Coronary artery (tissue), 2 donors: ENCODE data around the gene PRX.

Experiments
- DNase-seq: peaks from one replicate; pipeline ENCODE4 v3.0.0-alpha.2; 2017; ENCODE audit warnings: low spot score
- H3K27ac ChIP-seq, 2 donors: fragments of 200-600 bp; sonication (generic); one replicate each; pipeline ENCODE4 v1.5.1; 2016 to 2019
- H3K4me3 ChIP-seq: fragments of 200-600 bp; sonication (generic); 2 replicates; pipeline ENCODE4 v1.5.1; 2016; ENCODE audit warnings: mild to moderate bottlenecking, moderate library complexity
- TF ChIP-seq, protein P1 (sequence below): fragments of 200-600 bp; sonication (generic); IDR thresholded peaks from one replicate; pipeline ENCODE4 v1.5.1; 2019; ENCODE audit warnings: antibody characterized with exemption

Gene PRX

DNA sequence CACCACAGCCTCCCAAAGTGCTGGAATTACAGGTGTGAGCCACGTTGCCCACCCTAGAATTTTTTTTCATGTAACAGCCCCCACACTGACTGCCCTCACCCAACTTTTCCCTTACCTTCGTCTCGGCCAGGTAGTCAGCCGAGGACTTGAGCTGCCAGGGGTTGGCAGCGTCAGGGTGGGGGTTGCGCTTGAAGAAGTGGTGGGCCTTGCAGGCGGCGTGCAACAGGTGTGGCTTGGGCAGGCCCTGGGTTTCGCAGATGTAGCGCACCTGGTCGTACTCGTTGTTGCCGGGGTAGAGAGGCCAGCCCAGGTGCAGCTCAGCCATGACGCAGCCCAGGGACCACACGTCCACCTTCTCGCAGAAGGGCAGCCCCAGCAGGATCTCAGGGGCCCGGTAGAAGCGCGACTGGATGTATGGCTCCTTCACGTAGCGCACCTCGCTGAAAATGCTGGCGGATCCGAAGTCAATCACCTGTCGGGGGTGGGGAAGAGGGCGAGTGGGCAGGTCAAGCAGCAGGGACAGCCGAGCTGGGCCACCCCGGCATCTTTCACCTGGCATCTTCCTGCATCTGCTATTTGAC, 29.4 kb downstream of the PRX start:
- DNase-seq, result no peak
- H3K4me3 ChIP-seq, result no peak overlapping the region
- no peak overlapping the region for H3K27ac ChIP-seq
- TF ChIP-seq, protein P1, sequence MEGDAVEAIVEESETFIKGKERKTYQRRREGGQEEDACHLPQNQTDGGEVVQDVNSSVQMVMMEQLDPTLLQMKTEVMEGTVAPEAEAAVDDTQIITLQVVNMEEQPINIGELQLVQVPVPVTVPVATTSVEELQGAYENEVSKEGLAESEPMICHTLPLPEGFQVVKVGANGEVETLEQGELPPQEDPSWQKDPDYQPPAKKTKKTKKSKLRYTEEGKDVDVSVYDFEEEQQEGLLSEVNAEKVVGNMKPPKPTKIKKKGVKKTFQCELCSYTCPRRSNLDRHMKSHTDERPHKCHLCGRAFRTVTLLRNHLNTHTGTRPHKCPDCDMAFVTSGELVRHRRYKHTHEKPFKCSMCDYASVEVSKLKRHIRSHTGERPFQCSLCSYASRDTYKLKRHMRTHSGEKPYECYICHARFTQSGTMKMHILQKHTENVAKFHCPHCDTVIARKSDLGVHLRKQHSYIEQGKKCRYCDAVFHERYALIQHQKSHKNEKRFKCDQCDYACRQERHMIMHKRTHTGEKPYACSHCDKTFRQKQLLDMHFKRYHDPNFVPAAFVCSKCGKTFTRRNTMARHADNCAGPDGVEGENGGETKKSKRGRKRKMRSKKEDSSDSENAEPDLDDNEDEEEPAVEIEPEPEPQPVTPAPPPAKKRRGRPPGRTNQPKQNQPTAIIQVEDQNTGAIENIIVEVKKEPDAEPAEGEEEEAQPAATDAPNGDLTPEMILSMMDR, result no peak

DNA sequence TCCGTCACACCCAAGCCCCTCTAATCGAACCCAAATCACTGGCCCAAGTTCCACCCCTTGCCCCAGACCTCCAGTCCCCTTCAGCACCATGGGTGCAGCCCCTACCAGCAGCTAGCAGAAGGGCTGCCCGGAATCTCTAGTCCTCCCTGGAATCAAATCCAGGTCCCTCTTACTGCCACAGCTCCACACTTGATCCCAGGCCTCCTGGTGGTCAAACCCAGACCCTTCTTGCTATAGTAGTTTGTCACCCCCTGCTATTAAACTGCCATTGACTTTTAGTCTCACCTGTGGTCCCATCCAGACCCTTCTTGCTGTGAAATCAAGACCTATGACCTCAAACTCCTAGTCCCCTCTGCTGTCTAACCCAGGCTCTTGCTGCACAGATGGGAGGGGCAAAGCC, 31.9 kb downstream of the PRX start:
- Histone ChIP-seq H3K4me3 (no peak overlapping the region), H3K27ac (no peak overlapping the region)
- TF ChIP-seq, protein P1, result no peak
- no peak for DNase-seq

DNA sequence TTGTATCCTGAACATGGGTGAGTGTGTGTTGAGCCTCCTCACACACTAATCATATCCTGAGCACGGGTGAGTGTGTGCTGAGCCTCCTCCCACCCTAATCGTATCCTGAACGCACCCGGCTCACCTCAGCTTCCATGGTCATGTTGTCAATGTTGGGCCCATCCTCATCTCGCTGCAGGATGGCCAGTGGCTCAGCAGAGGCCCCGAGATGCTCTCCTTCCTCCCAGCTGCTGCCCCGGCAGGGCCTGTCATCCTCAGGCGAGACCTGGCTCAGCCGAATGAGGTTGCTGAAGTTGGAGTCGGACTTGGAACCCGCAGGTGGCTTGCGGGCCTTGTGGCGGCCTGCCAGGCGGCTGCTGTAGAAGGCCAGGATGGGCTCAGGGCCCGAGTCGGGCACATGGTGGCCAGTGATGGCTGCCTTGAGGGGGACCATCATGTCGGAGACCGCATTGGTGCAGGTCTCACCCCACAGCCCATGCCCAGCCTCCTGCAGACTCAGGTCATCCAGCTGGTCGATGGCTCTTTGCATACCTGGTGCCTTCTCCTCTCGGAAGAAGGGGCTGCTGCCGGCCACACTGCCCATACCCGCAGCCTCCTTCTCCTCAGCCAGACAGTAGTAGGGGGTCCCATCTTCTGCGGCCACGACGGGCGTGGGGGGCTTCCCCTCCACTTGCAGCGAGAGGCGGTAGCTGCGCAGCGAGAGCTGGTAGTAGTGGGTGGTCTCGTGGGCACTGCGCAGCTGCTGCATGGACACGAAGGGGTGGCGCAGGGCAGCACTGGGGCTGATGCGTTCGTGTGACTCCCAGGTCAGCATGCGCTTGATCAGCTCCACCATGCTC, 32.8 kb downstream of the PRX start:
- TF ChIP-seq, protein P1, result no peak
- H3K27ac ChIP-seq, result no peak overlapping the region
- H3K4me3 ChIP-seq, result no peak overlapping the region
- DNase-seq, result no peak

DNA sequence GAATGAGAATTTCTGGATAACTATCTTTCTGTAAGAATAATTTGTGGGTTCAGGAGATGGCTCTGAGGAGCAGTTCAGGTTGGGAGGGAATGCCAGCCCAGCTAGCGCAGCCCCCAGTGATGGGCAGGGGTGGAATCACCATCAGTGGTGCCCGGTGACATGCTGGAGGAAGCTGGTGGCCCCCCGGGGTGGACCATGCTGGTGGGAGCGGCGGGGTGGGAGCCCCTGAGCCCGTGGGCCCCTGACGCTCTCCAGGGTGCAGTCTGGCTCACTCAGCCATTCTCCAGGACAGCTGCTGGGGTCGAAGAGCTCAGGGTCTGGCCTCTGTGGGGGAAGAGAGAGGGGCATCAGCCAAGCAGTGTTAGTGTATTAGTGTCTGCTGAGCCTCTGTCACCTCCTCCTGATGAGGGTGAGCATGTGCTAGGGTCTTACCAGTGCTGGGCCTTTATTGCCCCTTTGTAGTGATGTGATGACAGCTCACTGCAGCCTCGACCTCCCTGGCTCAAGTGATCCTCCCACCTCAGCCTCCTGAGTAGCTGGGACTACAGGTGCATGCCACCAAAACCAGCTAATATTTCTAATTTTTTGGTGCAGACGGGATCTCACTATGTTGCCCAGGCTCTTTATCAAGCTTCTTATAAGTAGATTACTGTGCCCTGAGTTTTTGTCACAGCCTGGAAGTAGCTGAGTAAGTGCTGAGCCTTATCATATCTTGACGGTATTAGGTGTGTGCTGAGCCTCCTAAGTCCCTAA, 33.6 kb downstream of the PRX start:
- DNase-seq, result no peak
- TF ChIP-seq, protein P1, result no peak
- H3K4me3 ChIP-seq, result no peak overlapping the region
- no peak overlapping the region for H3K27ac ChIP-seq

DNA sequence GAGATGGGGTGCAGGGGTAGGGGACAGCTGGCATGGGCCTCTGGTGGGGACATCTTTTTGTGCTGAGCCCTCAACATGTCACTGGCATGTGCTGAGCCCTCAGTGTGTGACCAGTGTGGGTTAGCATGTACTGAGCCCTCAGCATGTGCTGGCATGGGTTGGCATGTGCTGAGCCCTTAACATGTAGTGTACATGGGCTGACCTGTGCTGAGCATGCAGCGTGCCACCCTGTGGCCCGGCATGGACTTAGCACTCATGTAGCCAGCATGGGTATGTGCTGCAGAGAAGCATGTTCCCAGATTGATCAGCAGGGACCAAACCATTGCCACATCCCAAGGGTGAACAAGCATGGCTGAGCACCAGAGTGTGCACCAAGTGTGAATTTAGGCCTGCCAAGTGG, 34.7 kb downstream of the PRX start:
- H3K27ac ChIP-seq, result no peak overlapping the region
- TF ChIP-seq, protein P1, result no peak
- no peak for DNase-seq
- H3K4me3 ChIP-seq, result no peak overlapping the region

DNA sequence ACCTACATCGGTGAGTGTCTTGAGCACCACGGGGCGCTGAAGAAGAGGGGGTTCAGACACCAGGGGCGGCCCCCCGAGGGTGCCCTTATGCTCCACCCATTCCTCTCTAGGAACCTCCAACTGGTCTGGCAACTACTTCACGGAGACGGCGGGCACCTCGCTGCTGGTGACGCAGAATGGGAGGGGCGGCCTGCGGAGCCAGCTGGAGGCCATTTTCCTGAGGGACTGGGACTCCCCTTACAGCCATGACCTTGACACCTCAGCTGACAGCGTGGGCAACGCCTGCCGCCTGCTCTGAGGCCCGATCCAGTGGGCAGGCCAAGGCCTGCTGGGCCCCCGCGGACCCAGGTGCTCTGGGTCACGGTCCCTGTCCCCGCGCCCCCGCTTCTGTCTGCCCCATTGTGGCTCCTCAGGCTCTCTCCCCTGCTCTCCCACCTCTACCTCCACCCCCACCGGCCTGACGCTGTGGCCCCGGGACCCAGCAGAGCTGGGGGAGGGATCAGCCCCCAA, 35.2 kb downstream of the PRX start:
- TF ChIP-seq, protein P1, result no peak
- DNase-seq, result no peak
- H3K4me3 ChIP-seq, result no peak overlapping the region
- no peak overlapping the region for H3K27ac ChIP-seq
